Aorta (tissue), 5 donors: Measurements from ENCODE around the gene NEDD4L. TPM values are rescaled to one million over a fixed set of nuclear protein-coding genes. Genes with fewer than 3 reads are reported as not detected.

Source experiments
- ATAC-seq: fragments of 200-7000 bp; cut with Tn5 transposase; one replicate; pipeline ENCODE4 v1.9.1; 2022; ENCODE audit warnings: moderate library complexity; ENCODE audit not compliant: low FRiP score
- DNase-seq, 2 donors: peaks; one replicate each; pipeline ENCODE4 v3.0.0-alpha.2; 2020
- H3K27ac ChIP-seq, 2 donors: one replicate each; pipeline ENCODE4 v1.5.1; 2013; ENCODE audit warnings: low read length in 2 of 2, mild to moderate bottlenecking in 2 of 2, moderate library complexity in 2 of 2, control low read depth in 1 of 2, inconsistent platforms in 1 of 2, low read depth in 1 of 2
- H3K27me3 ChIP-seq, 2 donors: one replicate each; pipeline ENCODE4 v1.6.1; 2013; ENCODE audit warnings: control low read depth in 1 of 2, low read length in 1 of 2, mild to moderate bottlenecking in 1 of 2, moderate library complexity in 1 of 2; ENCODE audit not compliant: insufficient read depth in 2 of 2, control insufficient read depth in 1 of 2
- H3K36me3 ChIP-seq, 2 donors: one replicate each; pipeline ENCODE4 v1.6.1; 2013; ENCODE audit warnings: control low read depth in 1 of 2, low read length in 1 of 2, mild to moderate bottlenecking in 1 of 2; ENCODE audit not compliant: insufficient read depth in 2 of 2, control insufficient read depth in 1 of 2
- H3K4me1 ChIP-seq, 2 donors: one replicate each; pipeline ENCODE4 v1.6.1; 2013; ENCODE audit warnings: low read length in 2 of 2, control low read depth in 1 of 2, mild to moderate bottlenecking in 1 of 2, moderate library complexity in 1 of 2; ENCODE audit not compliant: insufficient read depth in 2 of 2, control insufficient read depth in 1 of 2
- H3K4me3 ChIP-seq, 2 donors: one replicate each; pipeline ENCODE4 v1.5.1; 2013; ENCODE audit warnings: low read length in 2 of 2, control low read depth in 1 of 2, mild to moderate bottlenecking in 1 of 2
- H3K9me3 ChIP-seq: one replicate; pipeline ENCODE4 v1.6.1; 2013; ENCODE audit warnings: mild to moderate bottlenecking, low read length; ENCODE audit not compliant: control insufficient read depth
- WGBS, 2 donors: extraction: QIAGEN DNeasy Blood & Tissue Kit; methylation state at CpG; one replicate each; pipeline ENCODE4 v1.1.7; 2013; 5-methylcytosine and 5-hydroxymethylcytosine counted together
- intact Hi-C, 2 donors: fragments of 100-400 bp; cut with DNase I; formaldehyde crosslinking; loops; one replicate each; pipeline versions ENCODE4 v1.14.2 to v1.15.0; 2022
- polyA plus RNA-seq, 2 donors: library from polyadenylated mRNA; stranded (reverse); fragments of 200-250 nt; gene quantifications; one replicate each; pipeline ENCODE4 v1.2.3, GENCODE V29; 2013
- total RNA-seq, 2 donors: library from RNA; stranded (reverse); fragmentation: NEBNext Ultra II Directional; extraction: Animal tissue kit (Norgen Biotek cat#: 25700); gene quantifications; one replicate each; pipeline ENCODE4 v1.2.1, GENCODE V29; 2021
- donor health status: healthy with polysubstance abuse.
- donor health status: Bipolar disorder and iron deficiency.
- donor health status: DM: no; HTN: no; CAD: no.
- donor health status: DM: no; HTN: no; CAD: no.
- donor health status: DM: yes; HTN: yes; CAD: no.

The NEDD4L gene
- total and polyA plus RNA-seq, 4 donors: 4.0 to 24.0 (median 17.8) TPM

- Histone ChIP-seq H3K4me1 (no peaks in the 10 kb centered on the region), H3K9me3 (no peaks in the 10 kb centered on the region), H3K27ac (no peak overlapping the region), H3K27me3 (no peaks in the 10 kb centered on the region), H3K36me3 (no peaks in the 10 kb centered on the region), H3K4me3 (no peak overlapping the region)
- intact Hi-C loops: no loop called here
- 97 to 99% methylated on average over 2 of the region's 2 CpGs for WGBS, 2 donors
- DNase-seq (no peak), ATAC-seq (no peak)
Observed at GRCh38 chr18:58253318-58253717, 209.3 kb downstream of the NEDD4L start.

GRCh38 chr18:58253871-58254270, 209.8 kb downstream of the NEDD4L start:
- DNase-seq: no peak
- WGBS, 2 donors: 98 to 100% methylated on average over 1 of the region's 1 CpG
- intact Hi-C loops: no loop called here
- no peak overlapping the region for H3K4me3 ChIP-seq
- no peaks in the 10 kb centered on the region for H3K4me1 ChIP-seq
- no peaks in the 10 kb centered on the region for H3K9me3 ChIP-seq
- H3K27ac ChIP-seq: no peak overlapping the region
- H3K27me3 ChIP-seq: no peaks in the 10 kb centered on the region
- H3K36me3 ChIP-seq: no peaks in the 10 kb centered on the region
- ATAC-seq: no peak

GRCh38 chr18:58254873-58255511, 211.0 kb downstream of the NEDD4L start:
- H3K9me3 ChIP-seq: no peaks in the 10 kb centered on the region
- intact Hi-C loops: no loop called here
- ATAC-seq (no peak), DNase-seq (no peak)
- no peak overlapping the region for H3K4me3 ChIP-seq
- H3K4me1 ChIP-seq: no peaks in the 10 kb centered on the region
- 47 to 60% methylated on average over 17 of the region's 17 CpGs for WGBS, 2 donors
- no peaks in the 10 kb centered on the region for H3K27me3 ChIP-seq
- H3K36me3 ChIP-seq: no peaks in the 10 kb centered on the region
- no peak overlapping the region for H3K27ac ChIP-seq

DNA sequence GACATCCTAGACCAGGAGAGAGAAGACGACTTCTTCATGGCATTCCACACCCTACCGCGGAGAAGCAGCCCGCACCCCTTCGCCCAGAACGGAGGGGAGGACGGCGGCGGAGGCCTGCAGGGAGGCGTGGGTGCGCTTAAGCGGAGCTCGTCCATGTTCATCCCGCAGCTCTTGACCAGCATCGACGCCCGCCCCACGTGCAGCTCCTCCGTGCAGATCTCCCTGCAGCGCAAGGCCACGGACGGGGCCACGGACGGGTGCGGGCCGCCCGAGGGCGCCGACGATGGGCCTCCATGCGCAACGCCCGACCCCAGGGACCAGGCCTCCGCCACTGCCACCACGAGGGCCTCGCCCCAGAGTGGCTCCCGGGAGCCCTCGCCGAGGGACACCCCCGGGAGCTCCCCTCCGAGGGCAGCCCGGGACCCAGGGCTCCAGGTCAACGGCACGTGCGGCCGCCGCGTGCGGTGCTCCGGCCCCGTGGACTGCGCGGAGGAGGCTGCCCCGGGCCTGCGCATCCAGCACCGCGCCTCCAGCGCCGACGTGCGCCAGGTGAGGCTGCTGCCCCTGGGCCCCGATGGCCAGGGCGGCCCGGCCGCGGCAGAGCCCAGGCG, 211.8 kb downstream of the NEDD4L start:
- H3K9me3 ChIP-seq: no peaks in the 10 kb centered on the region
- no peaks in the 10 kb centered on the region for H3K27me3 ChIP-seq
- H3K4me1 ChIP-seq: no peaks in the 10 kb centered on the region
- intact Hi-C loops: no loop called here
- no peak for DNase-seq
- no peak for ATAC-seq
- no peak overlapping the region for H3K4me3 ChIP-seq
- H3K36me3 ChIP-seq: no peaks in the 10 kb centered on the region
- WGBS, 2 donors: 98% methylated on average over 67 of the region's 67 CpGs
- no peak overlapping the region for H3K27ac ChIP-seq

DNA sequence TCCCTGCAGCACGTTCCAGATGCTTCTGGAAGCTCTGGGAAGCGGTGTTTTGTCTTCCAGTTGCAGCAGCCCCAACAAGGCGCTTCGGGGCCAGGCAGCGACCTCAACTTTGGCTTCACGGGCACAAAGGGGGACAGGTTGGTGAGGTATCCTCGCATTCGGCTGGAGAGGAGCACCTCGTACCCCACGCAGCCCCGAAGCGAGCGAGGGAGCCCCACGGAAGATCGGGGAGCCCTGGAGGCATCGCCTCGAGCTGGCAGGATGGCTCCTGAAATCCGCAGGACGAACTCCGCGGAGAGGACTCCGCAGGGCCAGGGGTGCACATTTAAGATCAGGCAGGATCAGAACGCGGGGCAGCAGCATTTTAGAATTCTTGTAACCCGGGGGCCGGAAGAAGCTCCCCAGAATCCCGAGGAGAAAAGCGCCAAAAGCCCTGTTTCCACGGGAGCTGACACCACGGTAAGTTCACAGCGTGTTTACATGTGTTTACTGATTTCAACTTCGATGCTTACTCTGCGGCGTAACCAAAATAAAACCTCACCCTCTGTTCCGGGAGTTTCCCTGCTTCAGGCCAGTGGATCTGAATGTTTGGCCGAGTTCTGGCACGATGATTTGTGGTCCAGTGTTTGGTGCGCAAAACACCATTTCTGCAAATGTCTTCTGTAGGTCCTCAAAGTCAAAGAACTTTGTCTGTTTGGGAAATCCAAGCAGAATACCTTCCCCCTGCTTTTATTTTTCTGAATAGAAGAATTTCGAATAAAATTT, 212.5 kb downstream of the NEDD4L start:
- ATAC-seq (no peak), DNase-seq (no peak)
- 96 to 97% methylated on average over 38 to 39 of the region's 39 CpGs for WGBS, 2 donors
- Histone ChIP-seq H3K27me3 (no peaks in the 10 kb centered on the region), H3K27ac (no peak overlapping the region), H3K9me3 (no peaks in the 10 kb centered on the region), H3K4me1 (no peaks in the 10 kb centered on the region), H3K36me3 (no peaks in the 10 kb centered on the region), H3K4me3 (no peak overlapping the region)
- intact Hi-C loops: no loop called here

- no peak overlapping the region for H3K4me3 ChIP-seq
- no peaks in the 10 kb centered on the region for H3K36me3 ChIP-seq
- WGBS, 2 donors: 90 to 93% methylated on average over 9 of the region's 9 CpGs
- H3K27me3 ChIP-seq: no peaks in the 10 kb centered on the region
- no peak overlapping the region for H3K27ac ChIP-seq
- H3K4me1 ChIP-seq: no peaks in the 10 kb centered on the region
- no peak for ATAC-seq
- intact Hi-C loops: no loop called here
- H3K9me3 ChIP-seq: no peaks in the 10 kb centered on the region
- DNase-seq: no peak
Observed at GRCh38 chr18:58257461-58257860, 213.4 kb downstream of the NEDD4L start.

GRCh38 chr18:58258692-58259342, 214.8 kb downstream of the NEDD4L start:
- H3K9me3 ChIP-seq: no peaks in the 10 kb centered on the region
- DNase-seq (no peak), ATAC-seq (no peak)
- no peak overlapping the region for H3K27ac ChIP-seq
- intact Hi-C loops: no loop called here
- WGBS, 2 donors: 56 to 59% methylated on average over 11 of the region's 11 CpGs
- H3K36me3 ChIP-seq: no peaks in the 10 kb centered on the region
- no peaks in the 10 kb centered on the region for H3K4me1 ChIP-seq
- no peaks in the 10 kb centered on the region for H3K27me3 ChIP-seq
- H3K4me3 ChIP-seq: no peak overlapping the region

DNA sequence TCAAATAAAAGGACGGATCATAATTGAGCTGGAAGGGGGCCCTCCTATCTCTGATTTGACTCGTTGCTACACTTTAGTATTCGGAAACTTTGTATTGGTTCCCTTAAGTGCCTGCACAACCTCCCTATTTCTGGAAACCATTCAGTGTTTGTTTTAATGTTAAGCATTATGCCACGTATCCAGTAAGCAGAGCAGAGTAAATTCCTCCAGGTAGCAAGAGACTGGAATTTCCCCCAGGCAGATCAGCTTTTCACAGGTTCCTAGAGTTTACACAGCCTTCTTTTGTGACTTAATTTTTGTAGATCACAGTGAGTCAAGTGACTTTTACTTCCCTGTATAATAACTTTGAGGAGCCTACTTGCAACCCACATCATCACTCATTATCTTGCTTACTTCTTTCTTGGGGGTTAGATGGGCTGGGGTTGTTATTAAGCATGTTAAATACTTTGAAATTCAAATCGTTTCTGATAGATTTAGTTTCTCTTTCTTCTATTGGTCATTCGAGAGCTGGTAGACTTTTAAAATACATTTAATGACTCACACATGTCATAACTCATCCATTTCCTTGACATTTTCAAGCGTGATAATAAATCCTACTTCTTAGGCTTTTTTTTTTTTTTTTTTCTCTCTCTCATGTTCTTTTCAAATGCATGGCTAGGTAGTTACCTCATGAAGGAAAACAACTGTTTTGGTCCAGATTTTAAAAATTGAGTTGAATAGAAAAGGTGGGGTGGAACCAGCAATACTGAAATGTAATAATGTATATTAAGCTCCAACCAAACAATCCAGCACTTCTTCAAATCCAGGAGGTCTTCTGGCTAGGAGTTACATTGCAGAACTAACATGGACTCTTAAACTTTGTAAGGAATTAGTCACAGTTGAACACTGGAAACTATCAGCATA, 219.3 kb downstream of the NEDD4L start:
- DNase-seq (no peak), ATAC-seq (no peak)
- H3K27me3 ChIP-seq: no peaks in the 10 kb centered on the region
- no peak overlapping the region for H3K27ac ChIP-seq
- no peaks in the 10 kb centered on the region for H3K4me1 ChIP-seq
- intact Hi-C loops: no loop called here
- WGBS, 2 donors: 40 to 50% methylated on average over 7 of the region's 7 CpGs
- no peaks in the 10 kb centered on the region for H3K36me3 ChIP-seq
- no peak overlapping the region for H3K4me3 ChIP-seq
- H3K9me3 ChIP-seq: peaks cover 1% of the 10 kb centered on the region
